Thoracic aorta (tissue), 2 donors: ENCODE data around the gene TXNL4A. TPM values are rescaled to one million over a fixed set of nuclear protein-coding genes. Genes with fewer than 3 reads are reported as not detected.
"Not testable (repeated sequence)": the region's sequence is repeated elsewhere in the genome, so short reads cannot be mapped to it uniquely, and the experiment has no call there.

ENCODE experiments used
- ATAC-seq: fragments of 150-250 bp; one replicate; pipeline ENCODE4 v1.8.0; 2017; ENCODE audit warnings: low read depth; ENCODE audit not compliant: insufficient number of reproducible peaks, low FRiP score
- DNase-seq: peaks from one replicate; pipeline ENCODE4 v3.0.0-alpha.2; 2020; ENCODE audit warnings: low spot score
- H3K27ac ChIP-seq, 2 donors: fragments of 200-600 bp; sonication (generic); 1 replicate in 1 of 2; 2 replicates in 1 of 2; pipeline ENCODE4 v1.5.1; 2016; ENCODE audit warnings: mild to moderate bottlenecking in 2 of 2, moderate library complexity in 2 of 2
- H3K27me3 ChIP-seq: fragments of 200-600 bp; sonication (generic); replicated peaks from 2 replicates; pipeline ENCODE4 v1.6.0; 2016; ENCODE audit warnings: mild to moderate bottlenecking; ENCODE audit not compliant: insufficient read depth
- H3K36me3 ChIP-seq: fragments of 200-600 bp; sonication (generic); one replicate; pipeline ENCODE4 v1.5.1; 2016
- H3K4me1 ChIP-seq, 2 donors: fragments of 200-600 bp; sonication (generic); 1 replicate in 1 of 2; 2 replicates in 1 of 2; pipeline versions ENCODE4 v1.5.1 to v1.6.0; 2016; ENCODE audit warnings: low read depth in 2 of 2, mild to moderate bottlenecking in 1 of 2; ENCODE audit not compliant: control insufficient read depth in 1 of 2
- H3K4me3 ChIP-seq: fragments of 200-600 bp; sonication (generic); 2 replicates; pipeline ENCODE4 v1.5.1; 2016; ENCODE audit warnings: mild to moderate bottlenecking
- H3K9me3 ChIP-seq: fragments of 200-600 bp; sonication (generic); 2 replicates; pipeline ENCODE4 v1.5.1; 2016
- CTCF ChIP-seq: fragments of 200-600 bp; sonication (generic); IDR thresholded peaks from one replicate; pipeline ENCODE4 v1.5.1; 2019; ENCODE audit warnings: antibody characterized with exemption
- total RNA-seq, 2 donors: library from RNA; depleted of rRNA; stranded (reverse); fragments of >200 nt; gene quantifications; one replicate each; pipeline versions ENCODE4 v1.1.0 to v1.2.3, GENCODE V29; 2016

TXNL4A gene
- total RNA-seq, 2 donors from 2014 or later: 12.0 to 31.5 TPM

DNA sequence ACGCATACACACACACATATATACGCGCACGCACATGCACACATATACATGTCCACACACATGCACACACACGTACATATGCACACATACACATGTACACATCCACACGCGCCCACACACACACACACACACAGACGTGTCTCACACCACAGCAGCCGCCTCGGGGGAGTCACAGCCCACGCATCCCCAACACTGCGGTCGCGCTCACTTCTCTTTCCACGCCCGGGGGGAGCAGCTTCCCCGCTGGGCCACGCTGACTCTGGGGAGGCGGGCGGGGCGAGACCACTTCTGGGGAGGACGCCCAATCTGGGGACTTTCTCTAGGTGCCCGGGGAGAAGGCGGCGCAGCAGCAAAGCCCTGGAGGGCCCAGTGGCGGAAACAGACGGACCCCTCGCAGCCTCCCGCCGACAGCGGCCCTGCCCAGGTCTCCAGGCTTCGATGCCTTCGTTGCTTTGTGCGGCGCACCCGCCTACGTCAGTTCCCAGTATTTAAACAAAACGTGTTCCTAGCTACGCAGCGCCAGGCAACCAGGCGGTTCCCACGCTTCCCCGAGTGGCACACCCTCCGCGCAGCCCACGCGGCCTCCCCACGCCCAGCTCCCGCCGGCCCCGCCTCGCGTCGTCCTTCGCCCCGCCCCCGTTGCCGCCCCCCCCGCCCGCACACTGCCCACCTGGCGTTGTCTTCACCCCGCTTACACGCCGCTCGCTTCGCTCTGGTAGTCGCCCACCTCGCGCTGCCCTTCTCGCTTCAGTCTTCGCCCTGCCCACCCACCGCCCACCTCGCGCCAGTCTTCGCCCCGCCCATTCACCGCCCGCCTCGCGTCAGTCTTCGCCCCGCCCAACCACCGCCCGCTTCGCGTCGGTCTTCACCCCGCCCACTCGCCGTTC, 45.1 kb upstream of the TXNL4A start:
- Histone ChIP-seq H3K4me3 (peak overlapping the region; percentile 92), H3K9me3 (no peaks in the 10 kb centered on the region), H3K36me3 (peaks cover 7% of the 10 kb centered on the region), H3K27ac (peak overlapping the region; percentile 65 to 80), H3K4me1 (peaks cover 0 to 11% of the 10 kb centered on the region in 2 donors), H3K27me3 (no peaks in the 10 kb centered on the region)
- TF ChIP-seq CTCF: no peak
- peak; percentile 65 for ATAC-seq
- peak; percentile 29 for DNase-seq

DNA sequence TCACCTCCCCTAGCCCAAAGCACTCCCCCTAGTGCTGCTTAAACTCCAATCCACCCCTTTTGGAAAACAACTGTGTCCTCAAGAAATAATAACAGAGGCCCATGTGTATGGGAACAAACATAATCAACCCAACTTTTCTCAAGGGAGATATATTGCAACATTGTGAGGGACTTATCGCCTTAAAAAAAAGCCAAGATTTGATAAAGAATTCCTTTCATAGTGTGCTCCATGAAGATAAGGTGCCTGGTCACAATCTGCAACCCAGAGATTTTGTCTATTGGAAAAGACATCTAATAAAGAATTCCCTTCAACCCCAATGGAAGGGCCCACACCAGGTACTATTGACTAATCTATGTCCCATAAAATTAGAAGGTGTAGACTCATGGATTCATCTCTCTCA, 41.3 kb upstream of the TXNL4A start:
- Histone ChIP-seq H3K4me1 (peaks cover 0 to under 1% of the 10 kb centered on the region in 2 donors), H3K27ac (no peak overlapping the region), H3K9me3 (peaks cover 23% of the 10 kb centered on the region), H3K27me3 (no peaks in the 10 kb centered on the region), H3K4me3 (no peak overlapping the region), H3K36me3 (no peaks in the 10 kb centered on the region)
- ATAC-seq (no peak), DNase-seq (no peak)
- TF ChIP-seq CTCF: no peak

GRCh38 chr18:80027719-80028118, 39.4 kb upstream of the TXNL4A start:
- DNase-seq, H3K27me3 ChIP-seq, ATAC-seq, H3K36me3 ChIP-seq, H3K27ac ChIP-seq, H3K4me1 ChIP-seq, H3K4me3 ChIP-seq: not testable (repeated sequence)
- H3K9me3 ChIP-seq: peaks cover 42% of the 10 kb centered on the region

DNA sequence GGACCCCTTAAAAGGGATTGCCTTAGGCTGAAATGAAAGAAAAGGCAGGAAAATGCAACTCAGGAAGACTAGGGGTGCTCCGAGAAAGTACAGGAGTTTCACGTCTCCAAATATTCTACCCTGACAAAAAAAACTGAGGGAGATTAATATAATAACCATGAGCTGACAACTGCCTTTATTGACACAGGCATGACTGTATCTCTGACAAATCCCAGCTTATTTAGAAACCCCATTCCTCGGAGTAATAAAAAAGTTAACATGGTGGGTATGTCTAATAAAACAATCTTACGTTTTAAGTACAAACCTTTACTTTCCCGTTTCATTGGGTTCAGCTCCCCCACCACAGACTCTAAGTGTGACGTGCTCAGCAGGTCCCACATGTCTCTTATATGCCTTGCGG, 38.0 kb upstream of the TXNL4A start:
- Histone ChIP-seq H3K27me3 (no peaks in the 10 kb centered on the region), H3K27ac (no peak overlapping the region), H3K4me1 (no peaks in the 10 kb centered on the region), H3K4me3 (no peak overlapping the region), H3K9me3 (peaks cover 56% of the 10 kb centered on the region), H3K36me3 (no peaks in the 10 kb centered on the region)
- no peak for ATAC-seq
- TF ChIP-seq CTCF: no peak
- DNase-seq: no peak

GRCh38 chr18:80023173-80023572, 34.8 kb upstream of the TXNL4A start:
- no peak for TF ChIP-seq CTCF
- H3K4me1 ChIP-seq: no peaks in the 10 kb centered on the region
- no peak overlapping the region for H3K4me3 ChIP-seq
- H3K36me3 ChIP-seq: no peaks in the 10 kb centered on the region
- H3K27me3 ChIP-seq: no peaks in the 10 kb centered on the region
- no peak overlapping the region for H3K27ac ChIP-seq
- ATAC-seq: no peak
- H3K9me3 ChIP-seq: peaks cover 84% of the 10 kb centered on the region
- DNase-seq: no peak
